Stimulated activated CD4-positive, alpha-beta T cell treated with anti-CD3 and anti-CD28 coated beads, Interleukin-2, amount 100 ng/mL, for 4 hours (primary cell): ENCODE measurements around the gene ZNF485.
"Not testable (repeated sequence)": the region's sequence is repeated elsewhere in the genome, so short reads cannot be mapped to it uniquely, and the experiment has no call there.

ENCODE experiments used
- DNase-seq: peaks from one replicate; pipeline ENCODE4 v3.0.0-alpha.2; 2020; ENCODE audit warnings: low read depth

The ZNF485 gene

GRCh38 chr10:43605850-43606322 lies 352 bp upstream of the ZNF485 start:
- DNase-seq: no peak

GRCh38 chr10:43607199-43607573 lies 948 bp downstream of the ZNF485 start:
- DNase-seq: no peak

GRCh38 chr10:43610636-43611035 lies 4.4 kb downstream of the ZNF485 start:
- no peak for DNase-seq

GRCh38 chr10:43616697-43617370 lies 10.6 kb downstream of the ZNF485 start:
- DNase-seq: no peak

GRCh38 chr10:43619368-43619767 lies 13.1 kb downstream of the ZNF485 start:
- no peak for DNase-seq

GRCh38 chr10:43622038-43622437 lies 15.8 kb downstream of the ZNF485 start:
- no peak for DNase-seq

- no peak for DNase-seq
These were observed 17.1 kb downstream of the ZNF485 start for GRCh38 chr10:43623351-43623750.

GRCh38 chr10:43627942-43628341 lies 21.7 kb downstream of the ZNF485 start:
- no peak for DNase-seq

GRCh38 chr10:43628956-43629355 lies 22.7 kb downstream of the ZNF485 start:
- DNase-seq: no peak

- not testable (repeated sequence) for DNase-seq
These were observed 29.6 kb downstream of the ZNF485 start for GRCh38 chr10:43635816-43636215.

GRCh38 chr10:43640603-43641002 lies 34.4 kb downstream of the ZNF485 start:
- no peak for DNase-seq

- DNase-seq: no peak
These were observed 38.0 kb downstream of the ZNF485 start for GRCh38 chr10:43644252-43644651.

GRCh38 chr10:43645866-43646265 lies 39.6 kb downstream of the ZNF485 start:
- DNase-seq: no peak

- DNase-seq: no peak
These were observed 41.3 kb downstream of the ZNF485 start for GRCh38 chr10:43647576-43647975.

- no peak for DNase-seq
These were observed 41.8 kb downstream of the ZNF485 start for GRCh38 chr10:43648095-43648397.

GRCh38 chr10:43648398-43649184 lies 42.4 kb downstream of the ZNF485 start, which contains the start of gene ZNF32:
Gene ZNF32, minus strand, starts transcription at chr10:43648881. Its CDS starts 2,748 bp downstream, at chr10:43646133.
- peak; percentile 73 for DNase-seq

- DNase-seq: no peak
These were observed 42.9 kb downstream of the ZNF485 start for GRCh38 chr10:43649185-43649523.

- DNase-seq: no peak
These were observed 47.5 kb downstream of the ZNF485 start for GRCh38 chr10:43653746-43654145.

- no peak for DNase-seq
These were observed 49.1 kb downstream of the ZNF485 start for GRCh38 chr10:43655311-43655710.

GRCh38 chr10:43658227-43658626 lies 52.0 kb downstream of the ZNF485 start:
- DNase-seq: no peak

GRCh38 chr10:43665054-43665453 lies 58.8 kb downstream of the ZNF485 start:
- DNase-seq: no peak

- DNase-seq: no peak
These were observed 60.3 kb downstream of the ZNF485 start for GRCh38 chr10:43666552-43666951.

GRCh38 chr10:43667317-43667731 lies 61.1 kb downstream of the ZNF485 start:
- no peak for DNase-seq
